OCI-LY3 (cell line): ENCODE results near the gene TTC13.

Experiments
- H2AFZ ChIP-seq: fragments of 200-600, 300-600 bp; shearing (Covaris generic); 2 replicates; pipeline ENCODE4 v1.6.0; 2014; ENCODE audit warnings: antibody characterized with exemption, low read depth, low read length
- H3K27ac ChIP-seq: fragments of 200-600, 300-600 bp; sonication (generic); 2 replicates; pipeline ENCODE4 v1.5.1; 2014; ENCODE audit warnings: mild to moderate bottlenecking, low read length, moderate library complexity, mixed read lengths
- H3K27me3 ChIP-seq: fragments of 200-600, 300-600 bp; sonication (generic); 2 replicates; pipeline ENCODE4 v1.6.1; 2014; ENCODE audit warnings: low read depth, low read length, mixed read lengths
- H3K36me3 ChIP-seq: fragments of 200-600, 300-600 bp; sonication (generic); replicated peaks from 2 replicates; pipeline ENCODE3; 2014; ENCODE audit warnings: low read depth, low read length, mixed read lengths
- H3K4me1 ChIP-seq: fragments of 300-600, 200-600 bp; sonication (generic); 2 replicates; pipeline ENCODE4 v1.6.1; 2014; ENCODE audit warnings: low read length, mixed read lengths
- H3K4me2 ChIP-seq: fragments of 200-600, 300-600 bp; sonication (generic); 2 replicates; pipeline ENCODE4 v1.6.1; 2014; ENCODE audit warnings: low read length, mixed read lengths
- H3K4me3 ChIP-seq: fragments of 300-600, 200-600 bp; sonication (generic); 2 replicates; pipeline ENCODE4 v1.5.1; 2014; ENCODE audit warnings: antibody characterized with exemption, mild to moderate bottlenecking, low read length, moderate library complexity
- H3K79me2 ChIP-seq: fragments of 300-600, 200-600 bp; shearing (Covaris generic); 2 replicates; pipeline ENCODE4 v1.6.1; 2014; ENCODE audit warnings: mild to moderate bottlenecking, low read length, mixed read lengths
- H3K9ac ChIP-seq: fragments of 300-600, 200-600 bp; shearing (Covaris generic); 2 replicates; pipeline ENCODE4 v1.6.0; 2014; ENCODE audit warnings: mild to moderate bottlenecking, low read length, moderate library complexity
- H3K9me3 ChIP-seq: fragments of 200-600, 300-600 bp; shearing (Covaris generic); 2 replicates; pipeline ENCODE4 v1.6.1; 2014; ENCODE audit warnings: low read length, mixed read lengths; ENCODE audit not compliant: insufficient read depth
- H4K20me1 ChIP-seq: fragments of 200-600, 300-600 bp; sonication (generic); 2 replicates; pipeline ENCODE4 v1.6.1; 2016; ENCODE audit warnings: low read length, mixed read lengths; ENCODE audit not compliant: insufficient read depth
- CTCF ChIP-seq: fragments of 200-600, 300-600 bp; sonication (generic); IDR thresholded peaks from 2 replicates; pipeline ENCODE4 v1.5.1; 2014; ENCODE audit warnings: antibody characterized with exemption, low read length, low read depth
- EZH2phosphoT487 ChIP-seq: fragments of 200-600 bp; shearing (Covaris generic); IDR thresholded peaks from 2 replicates; pipeline ENCODE4 v1.6.1; 2018; ENCODE audit warnings: antibody characterized with exemption, mixed run types, low read depth

TTC13 gene

GRCh38 chr1:231020139-231020601 lies 41.5 kb upstream of the TTC13 start:
- Histone ChIP-seq H3K9ac (no peak overlapping the region), H3K9me3 (no peaks in the 10 kb centered on the region), H3K27me3 (no peaks in the 10 kb centered on the region), H2AFZ (no peak overlapping the region), H3K4me1 (no peaks in the 10 kb centered on the region), H3K79me2 (no peaks in the 10 kb centered on the region; the same call in 1 of the 2 replicates), H3K36me3 (peaks cover 5% of the 10 kb centered on the region), H3K4me2 (no peak overlapping the region), H3K4me3 (no peak overlapping the region), H3K27ac (no peak overlapping the region), H4K20me1 (no peaks in the 10 kb centered on the region; the same call in 1 of the 2 replicates)
- TF ChIP-seq EZH2phosphoT487 (no peak), CTCF (no peak)

DNA sequence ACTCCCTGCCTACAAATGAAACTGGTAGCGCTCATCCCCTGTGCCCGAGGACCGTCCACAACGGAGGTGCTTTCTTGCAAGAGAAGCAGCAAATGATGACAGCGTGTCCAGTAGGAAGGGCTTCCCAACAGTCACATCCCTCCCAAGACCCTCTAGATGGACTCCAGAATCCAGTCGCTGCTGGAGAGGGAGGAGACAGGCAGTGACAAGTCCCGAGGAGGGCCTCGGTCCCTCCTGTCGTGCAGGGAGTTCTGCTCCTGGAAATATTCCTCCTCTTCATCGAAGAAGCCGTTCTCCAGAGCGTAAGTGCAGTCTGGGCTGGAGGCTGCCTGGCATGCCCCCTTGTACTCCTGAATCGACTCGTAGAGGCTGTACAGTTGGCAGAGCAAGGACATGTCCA lies 41.0 kb upstream of the TTC13 start:
- no peaks in the 10 kb centered on the region for H3K27me3 ChIP-seq
- no peak overlapping the region for H3K4me2 ChIP-seq
- H3K4me3 ChIP-seq = no peak overlapping the region

GRCh38 chr1:231016966-231017365 lies 38.3 kb upstream of the TTC13 start:
- Histone ChIP-seq H3K27me3 (no peaks in the 10 kb centered on the region), H4K20me1 (no peaks in the 10 kb centered on the region; the same call in 1 of the 2 replicates), H3K9ac (no peak overlapping the region), H3K27ac (no peak overlapping the region), H3K4me2 (no peak overlapping the region), H3K9me3 (no peaks in the 10 kb centered on the region), H3K36me3 (peaks cover 5% of the 10 kb centered on the region), H3K4me1 (no peaks in the 10 kb centered on the region), H2AFZ (no peak overlapping the region), H3K79me2 (no peaks in the 10 kb centered on the region), H3K4me3 (no peak overlapping the region)
- TF ChIP-seq EZH2phosphoT487 (no peak), CTCF (no peak)

More for the DNA sequence above, 41.0 kb upstream of the TTC13 start:
- Histone ChIP-seq H3K9ac (no peak overlapping the region), H4K20me1 (no peaks in the 10 kb centered on the region; the same call in 1 of the 2 replicates), H3K36me3 (peaks cover 5% of the 10 kb centered on the region), H2AFZ (no peak overlapping the region), H3K79me2 (no peaks in the 10 kb centered on the region), H3K27ac (no peak overlapping the region), H3K9me3 (no peaks in the 10 kb centered on the region), H3K4me1 (no peaks in the 10 kb centered on the region)
- TF ChIP-seq EZH2phosphoT487 (no peak), CTCF (no peak)

DNA sequence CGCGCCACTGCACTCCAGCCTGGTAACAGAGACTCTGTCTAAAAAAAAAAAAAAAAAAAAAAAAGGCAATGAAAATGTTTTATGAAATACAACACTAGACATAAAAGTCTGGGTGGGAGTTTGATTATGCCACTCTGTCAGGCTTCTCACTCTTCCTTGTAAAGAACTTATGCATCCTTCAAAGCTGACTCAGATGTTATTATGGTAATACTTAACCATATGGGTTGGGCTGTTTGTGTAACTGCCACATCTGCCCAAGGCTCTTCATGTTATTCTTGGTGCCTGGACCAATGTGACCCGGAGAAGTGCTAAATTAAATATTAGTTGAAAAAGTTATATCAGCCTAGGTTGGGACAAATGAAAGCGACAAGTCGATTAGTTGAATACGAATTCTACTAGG lies 37.6 kb upstream of the TTC13 start:
- Histone ChIP-seq H3K4me3 (no peak overlapping the region), H3K4me1 (no peaks in the 10 kb centered on the region), H2AFZ (no peak overlapping the region), H3K9me3 (no peaks in the 10 kb centered on the region), H3K79me2 (no peaks in the 10 kb centered on the region), H4K20me1 (no peaks in the 10 kb centered on the region; the same call in 1 of the 2 replicates), H3K4me2 (no peak overlapping the region), H3K27ac (no peak overlapping the region), H3K36me3 (peaks cover 5% of the 10 kb centered on the region), H3K9ac (no peak overlapping the region), H3K27me3 (no peaks in the 10 kb centered on the region)
- no peak for TF ChIP-seq CTCF
- no peak for TF ChIP-seq EZH2phosphoT487
